ENCODE data around the gene SCAF1.

DNA sequence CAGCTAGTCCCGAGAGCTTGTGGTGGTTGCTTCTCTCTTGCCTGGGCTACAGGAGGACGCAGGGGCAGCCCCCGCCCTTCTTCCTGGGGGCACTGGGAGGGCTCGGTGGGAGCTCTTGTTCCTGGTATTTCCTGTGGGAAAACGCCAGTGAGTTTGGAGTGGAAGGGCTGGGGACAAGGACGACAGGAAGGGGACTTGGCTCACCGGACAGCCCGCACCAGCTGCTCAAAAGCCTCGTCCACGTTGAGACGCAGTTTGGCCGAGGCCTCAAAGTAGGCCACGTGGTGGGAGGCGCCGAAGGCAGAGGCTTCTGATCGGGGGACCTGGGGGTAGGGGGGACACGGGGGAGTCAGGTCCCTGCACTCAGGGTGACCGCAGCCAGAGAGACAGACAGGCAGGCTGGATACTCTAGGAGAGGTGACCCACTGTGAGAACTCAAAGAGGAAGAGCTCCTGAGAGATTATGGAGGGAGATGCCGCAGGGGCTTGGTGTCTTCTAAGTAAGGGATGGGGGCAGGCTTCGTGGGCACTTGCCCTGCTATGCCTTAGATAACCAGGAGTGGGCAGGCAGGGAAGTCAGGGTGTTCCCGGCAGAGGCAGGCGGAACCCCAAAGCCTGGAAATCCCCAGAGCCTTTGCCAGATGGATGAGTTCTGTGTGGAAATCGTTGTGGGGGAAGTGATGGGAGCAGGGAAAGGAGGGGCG is 6.3 kb upstream of the SCAF1 start:
- no peak for TF ChIP-seq ZNF274 (IDR thresholded peaks at IDR 0.05; ENCODE audit: low read depth, low read length)
- no peak for TF ChIP-seq YY1 (IDR thresholded peaks at IDR 0.05; ENCODE audit: insufficient read depth, insufficient read length)

Data from NT2/D1 (cell line).